PFSK-1 (cell line): Measurements from ENCODE around the gene GCHFR.

Experiments
- FOXP2 ChIP-seq: optimal IDR thresholded peaks from 2 replicates; pipeline ENCODE3; 2011; ENCODE audit warnings: borderline replicate concordance, control low read depth, inconsistent platforms; ENCODE audit not compliant: insufficient read depth; ENCODE audit errors: extremely low read length, extremely low read depth
- POLR2AphosphoS5 ChIP-seq: IDR thresholded peaks from 2 replicates; pipeline ENCODE4 v1.6.1; 2012; ENCODE audit warnings: low read depth, mild to moderate bottlenecking, control low read depth, low read length, moderate library complexity
- SIN3A ChIP-seq: IDR thresholded peaks from 2 replicates; pipeline ENCODE4 v1.6.1; 2012; ENCODE audit warnings: mild to moderate bottlenecking, low read length, moderate library complexity, borderline replicate concordance; ENCODE audit not compliant: insufficient read depth
- TAF1 ChIP-seq: IDR thresholded peaks from 2 replicates; pipeline ENCODE4 v1.6.1; 2012; ENCODE audit warnings: low read length, control low read depth, borderline replicate concordance; ENCODE audit not compliant: insufficient read depth
- TF ChIP-seq, protein P1 (sequence below), 2 experiments: IDR thresholded peaks; 2 replicates each; pipeline versions ENCODE4 v1.6.1 to v1.8.0; 2011 to 2012; ENCODE audit warnings: low read depth in 2 of 2, low read length in 2 of 2, control low read depth in 1 of 2, inconsistent platforms in 1 of 2, mild to moderate bottlenecking in 1 of 2, moderate library complexity in 1 of 2; ENCODE audit not compliant: insufficient read depth in 1 of 2

DNA sequence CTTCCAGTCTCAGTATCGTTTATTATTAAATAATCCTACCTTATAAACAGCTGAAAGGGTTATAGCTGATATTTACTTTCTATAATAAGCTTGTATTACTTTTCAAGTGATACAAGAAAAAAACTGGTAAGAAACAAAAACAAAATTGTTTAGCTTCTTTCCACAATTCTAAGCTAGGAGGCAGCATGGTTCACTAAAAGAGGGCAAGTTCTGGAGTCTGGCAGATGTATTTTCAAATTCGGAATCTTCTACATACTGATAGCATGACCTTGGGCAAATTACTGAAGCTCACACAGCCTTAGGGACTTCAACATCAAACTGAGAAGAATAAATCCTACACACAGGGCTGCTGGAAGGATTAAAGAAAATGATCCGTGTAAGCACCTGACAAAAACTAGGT lies 21.3 kb downstream of the GCHFR start:
- no peak for TF ChIP-seq POLR2AphosphoS5
- TF ChIP-seq TAF1 = no peak
- TF ChIP-seq, protein P1, sequence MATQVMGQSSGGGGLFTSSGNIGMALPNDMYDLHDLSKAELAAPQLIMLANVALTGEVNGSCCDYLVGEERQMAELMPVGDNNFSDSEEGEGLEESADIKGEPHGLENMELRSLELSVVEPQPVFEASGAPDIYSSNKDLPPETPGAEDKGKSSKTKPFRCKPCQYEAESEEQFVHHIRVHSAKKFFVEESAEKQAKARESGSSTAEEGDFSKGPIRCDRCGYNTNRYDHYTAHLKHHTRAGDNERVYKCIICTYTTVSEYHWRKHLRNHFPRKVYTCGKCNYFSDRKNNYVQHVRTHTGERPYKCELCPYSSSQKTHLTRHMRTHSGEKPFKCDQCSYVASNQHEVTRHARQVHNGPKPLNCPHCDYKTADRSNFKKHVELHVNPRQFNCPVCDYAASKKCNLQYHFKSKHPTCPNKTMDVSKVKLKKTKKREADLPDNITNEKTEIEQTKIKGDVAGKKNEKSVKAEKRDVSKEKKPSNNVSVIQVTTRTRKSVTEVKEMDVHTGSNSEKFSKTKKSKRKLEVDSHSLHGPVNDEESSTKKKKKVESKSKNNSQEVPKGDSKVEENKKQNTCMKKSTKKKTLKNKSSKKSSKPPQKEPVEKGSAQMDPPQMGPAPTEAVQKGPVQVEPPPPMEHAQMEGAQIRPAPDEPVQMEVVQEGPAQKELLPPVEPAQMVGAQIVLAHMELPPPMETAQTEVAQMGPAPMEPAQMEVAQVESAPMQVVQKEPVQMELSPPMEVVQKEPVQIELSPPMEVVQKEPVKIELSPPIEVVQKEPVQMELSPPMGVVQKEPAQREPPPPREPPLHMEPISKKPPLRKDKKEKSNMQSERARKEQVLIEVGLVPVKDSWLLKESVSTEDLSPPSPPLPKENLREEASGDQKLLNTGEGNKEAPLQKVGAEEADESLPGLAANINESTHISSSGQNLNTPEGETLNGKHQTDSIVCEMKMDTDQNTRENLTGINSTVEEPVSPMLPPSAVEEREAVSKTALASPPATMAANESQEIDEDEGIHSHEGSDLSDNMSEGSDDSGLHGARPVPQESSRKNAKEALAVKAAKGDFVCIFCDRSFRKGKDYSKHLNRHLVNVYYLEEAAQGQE (IDR thresholded peaks at IDR 0.05; ENCODE audit: insufficient read depth in 1 of 2, low read depth in 2 of 2, low read length in 2 of 2) = no peak
- TF ChIP-seq SIN3A = no peak
- no peak for TF ChIP-seq FOXP2
